OCI-LY1 (cell line): Measurements from ENCODE around the gene A1CF.

ENCODE experiments used
- H2AFZ ChIP-seq: fragments of 200-600 bp; sonication (generic), shearing (Covaris generic); 2 replicates; pipeline ENCODE4 v1.6.0; 2014; ENCODE audit warnings: antibody characterized with exemption, mild to moderate bottlenecking, low read length
- H3F3A ChIP-seq: fragments of 200-600 bp; sonication (generic), shearing (Covaris generic); 2 replicates; pipeline ENCODE4 v1.6.0; 2014; ENCODE audit warnings: mild to moderate bottlenecking, antibody characterized with exemption, low read length, moderate library complexity; ENCODE audit not compliant: insufficient read depth
- H3K27ac ChIP-seq: fragments of 200-600 bp; sonication (generic); 2 replicates; pipeline ENCODE4 v1.5.1; 2014; ENCODE audit warnings: low read length, mixed run types, mild to moderate bottlenecking, low read depth; ENCODE audit not compliant: poor library complexity, severe bottlenecking
- H3K27me3 ChIP-seq: fragments of 200-600 bp; sonication (generic); 2 replicates; pipeline ENCODE4 v1.6.0; 2014; ENCODE audit warnings: antibody characterized with exemption, mild to moderate bottlenecking, low read length, moderate library complexity; ENCODE audit not compliant: insufficient read depth
- H3K36me3 ChIP-seq: fragments of 200-600 bp; sonication (generic); 2 replicates; pipeline ENCODE4 v1.6.1; 2014; ENCODE audit warnings: mild to moderate bottlenecking, antibody characterized with exemption, low read length, moderate library complexity, mixed read lengths; ENCODE audit not compliant: insufficient read depth
- H3K4me1 ChIP-seq: fragments of 200-600 bp; sonication (generic); 2 replicates; pipeline ENCODE4 v1.5.1; 2014; ENCODE audit warnings: mild to moderate bottlenecking, low read length, moderate library complexity; ENCODE audit not compliant: insufficient read depth, severe bottlenecking
- H3K4me2 ChIP-seq: fragments of 200-600 bp; sonication (generic), shearing (Covaris generic); 2 replicates; pipeline ENCODE4 v1.6.1; 2014; ENCODE audit warnings: low read length
- H3K4me3 ChIP-seq: fragments of 200-600 bp; sonication (generic); 2 replicates; pipeline ENCODE4 v1.5.1; 2014; ENCODE audit warnings: low read length, low read depth, mild to moderate bottlenecking, mixed read lengths; ENCODE audit not compliant: poor library complexity, severe bottlenecking
- H3K79me2 ChIP-seq: fragments of 200-600 bp; shearing (Covaris generic); 2 replicates; pipeline ENCODE4 v1.6.1; 2016; ENCODE audit warnings: mixed run types, low read length, mixed read lengths; ENCODE audit not compliant: insufficient read depth
- H3K9ac ChIP-seq: fragments of 200-600 bp; sonication (generic), shearing (Covaris generic); 2 replicates; pipeline ENCODE4 v1.6.1; 2014; ENCODE audit warnings: mild to moderate bottlenecking, low read length, mixed read lengths
- H3K9me2 ChIP-seq: fragments of 200-600 bp; sonication (generic), shearing (Covaris generic); 2 replicates; pipeline ENCODE4 v1.6.1; 2014; ENCODE audit warnings: low read depth, mild to moderate bottlenecking, low read length, mixed read lengths
- H3K9me3 ChIP-seq: fragments of 200-600 bp; shearing (Covaris generic); 2 replicates; pipeline ENCODE4 v1.6.1; 2014; ENCODE audit warnings: low read length, mixed read lengths
- H4K20me1 ChIP-seq: fragments of 200-600 bp; sonication (generic), shearing (Covaris generic); 2 replicates; pipeline ENCODE4 v1.6.0; 2016; ENCODE audit warnings: mild to moderate bottlenecking, low read length; ENCODE audit not compliant: insufficient read depth
- CTCF ChIP-seq: fragments of 200-600 bp; sonication (generic), shearing (Covaris generic); IDR thresholded peaks from 2 replicates; pipeline ENCODE4 v1.5.1; 2017; ENCODE audit warnings: mild to moderate bottlenecking, antibody characterized with exemption, low read length, moderate library complexity, mixed read lengths
- EZH2 ChIP-seq: fragments of 200-600 bp; sonication (generic), shearing (Covaris generic); IDR thresholded peaks from 2 replicates; pipeline ENCODE4 v1.8.0; 2017; ENCODE audit warnings: borderline replicate concordance, mixed run types, mild to moderate bottlenecking, antibody characterized with exemption, low read length, moderate library complexity, mixed read lengths

Gene A1CF

GRCh38 chr10:50799595-50799994, 85.8 kb downstream of the A1CF start:
- Histone ChIP-seq H2AFZ (no peak overlapping the region), H3K79me2 (no peaks in the 10 kb centered on the region), H3K9me3 (no peaks in the 10 kb centered on the region), H3K4me1 (no peaks in the 10 kb centered on the region), H3K27me3 (no peaks in the 10 kb centered on the region), H3K4me3 (no peak overlapping the region), H3K36me3 (no peaks in the 10 kb centered on the region), H3F3A (no peaks in the 10 kb centered on the region), H4K20me1 (no peaks in the 10 kb centered on the region), H3K4me2 (no peak overlapping the region), H3K27ac (no peak overlapping the region), H3K9ac (no peak overlapping the region), H3K9me2 (no peaks in the 10 kb centered on the region)
- no peak for TF ChIP-seq EZH2
- TF ChIP-seq CTCF, result no peak

GRCh38 chr10:50798297-50798696, 87.1 kb downstream of the A1CF start:
- Histone ChIP-seq H2AFZ (no peak overlapping the region), H3K4me3 (no peak overlapping the region), H3K36me3 (no peaks in the 10 kb centered on the region), H3K79me2 (no peaks in the 10 kb centered on the region), H3K9ac (no peak overlapping the region), H3K27ac (no peak overlapping the region), H4K20me1 (no peaks in the 10 kb centered on the region), H3K27me3 (no peaks in the 10 kb centered on the region), H3K9me3 (no peaks in the 10 kb centered on the region), H3K4me1 (no peaks in the 10 kb centered on the region), H3K4me2 (no peak overlapping the region), H3F3A (no peaks in the 10 kb centered on the region), H3K9me2 (no peaks in the 10 kb centered on the region)
- TF ChIP-seq CTCF (no peak), EZH2 (no peak)

GRCh38 chr10:50796693-50797092, 88.7 kb downstream of the A1CF start:
- no peaks in the 10 kb centered on the region for H3F3A ChIP-seq
- H3K9me3 ChIP-seq, result no peaks in the 10 kb centered on the region
- TF ChIP-seq CTCF (no peak), EZH2 (no peak)
- no peaks in the 10 kb centered on the region for H3K79me2 ChIP-seq
- H3K27me3 ChIP-seq, result no peaks in the 10 kb centered on the region
- no peak overlapping the region for H2AFZ ChIP-seq
- H4K20me1 ChIP-seq, result no peaks in the 10 kb centered on the region
- no peak overlapping the region for H3K4me3 ChIP-seq
- no peak overlapping the region for H3K9ac ChIP-seq
- H3K4me1 ChIP-seq, result no peaks in the 10 kb centered on the region
- no peak overlapping the region for H3K4me2 ChIP-seq
- no peaks in the 10 kb centered on the region for H3K36me3 ChIP-seq
- H3K27ac ChIP-seq, result no peak overlapping the region
- no peaks in the 10 kb centered on the region for H3K9me2 ChIP-seq
